HG03066 (cell line): ENCODE data around the gene OR4F16.
"Not testable (repeated sequence)": the region's sequence is repeated elsewhere in the genome, so short reads cannot be mapped to it uniquely, and the experiment has no call there.

Source experiments
- ATAC-seq: cut with Tn5 transposase; IDR thresholded peaks from one replicate; pipeline ENCODE4 v1.9.1; 2021; ENCODE audit warnings: low read depth; ENCODE audit not compliant: unreplicated experiment

The OR4F16 gene

GRCh38 chr1:686554-686953, at the start of gene OR4F16:
OR4F16 (minus strand) TSS chr1:686654; CDS start chr1:686654, 0 bp downstream.
- not testable (repeated sequence) for ATAC-seq

GRCh38 chr1:733649-734048, 47.2 kb upstream of the OR4F16 start:
- not testable (repeated sequence) for ATAC-seq

- ATAC-seq = not testable (repeated sequence)
Observed at GRCh38 chr1:727040-727439, 40.6 kb upstream of the OR4F16 start.
